Brain microvascular endothelial cell (primary cell): ENCODE results near the gene CABYR.
A peak's percentile ranks its signal among the peaks of the same experiment; 100 is the strongest.

Source experiments
- DNase-seq: peaks from one replicate; pipeline ENCODE4 v3.0.0-alpha.2; 2020
- H3K27ac ChIP-seq: fragments of 250-450 bp; sonication (Bioruptor Pico); 2 replicates; pipeline ENCODE4 v1.5.1; 2020; ENCODE audit warnings: mild to moderate bottlenecking, moderate library complexity
- H3K27me3 ChIP-seq: fragments of 250-450 bp; sonication (Bioruptor Pico); replicated peaks from 2 replicates; pipeline ENCODE4 v1.5.1; 2020; ENCODE audit warnings: mild to moderate bottlenecking
- H3K36me3 ChIP-seq: fragments of 250-450 bp; sonication (Bioruptor Pico); replicated peaks from 2 replicates; pipeline ENCODE4 v1.5.1; 2020; ENCODE audit warnings: mild to moderate bottlenecking
- H3K4me3 ChIP-seq: 2 replicates; pipeline ENCODE4 v1.5.1; 2011; ENCODE audit warnings: low read depth, mild to moderate bottlenecking, control low read depth, low read length, moderate library complexity
- in situ Hi-C: cut with HindIII; loops from 2 replicates; pipeline ENCODE4 v1.10.0; 2017; ENCODE audit warnings: low sequenced_read_pairs, low pct_ligation_motif_present
- TF ChIP-seq, protein P1 (sequence below): IDR thresholded peaks from 2 replicates; pipeline ENCODE4 v1.5.1; 2011; ENCODE audit warnings: low read depth, mild to moderate bottlenecking, moderate library complexity, low read length, control low read depth, inconsistent platforms; ENCODE audit errors: missing control alignments

Gene CABYR, protein sequence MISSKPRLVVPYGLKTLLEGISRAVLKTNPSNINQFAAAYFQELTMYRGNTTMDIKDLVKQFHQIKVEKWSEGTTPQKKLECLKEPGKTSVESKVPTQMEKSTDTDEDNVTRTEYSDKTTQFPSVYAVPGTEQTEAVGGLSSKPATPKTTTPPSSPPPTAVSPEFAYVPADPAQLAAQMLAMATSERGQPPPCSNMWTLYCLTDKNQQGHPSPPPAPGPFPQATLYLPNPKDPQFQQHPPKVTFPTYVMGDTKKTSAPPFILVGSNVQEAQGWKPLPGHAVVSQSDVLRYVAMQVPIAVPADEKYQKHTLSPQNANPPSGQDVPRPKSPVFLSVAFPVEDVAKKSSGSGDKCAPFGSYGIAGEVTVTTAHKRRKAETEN

DNA sequence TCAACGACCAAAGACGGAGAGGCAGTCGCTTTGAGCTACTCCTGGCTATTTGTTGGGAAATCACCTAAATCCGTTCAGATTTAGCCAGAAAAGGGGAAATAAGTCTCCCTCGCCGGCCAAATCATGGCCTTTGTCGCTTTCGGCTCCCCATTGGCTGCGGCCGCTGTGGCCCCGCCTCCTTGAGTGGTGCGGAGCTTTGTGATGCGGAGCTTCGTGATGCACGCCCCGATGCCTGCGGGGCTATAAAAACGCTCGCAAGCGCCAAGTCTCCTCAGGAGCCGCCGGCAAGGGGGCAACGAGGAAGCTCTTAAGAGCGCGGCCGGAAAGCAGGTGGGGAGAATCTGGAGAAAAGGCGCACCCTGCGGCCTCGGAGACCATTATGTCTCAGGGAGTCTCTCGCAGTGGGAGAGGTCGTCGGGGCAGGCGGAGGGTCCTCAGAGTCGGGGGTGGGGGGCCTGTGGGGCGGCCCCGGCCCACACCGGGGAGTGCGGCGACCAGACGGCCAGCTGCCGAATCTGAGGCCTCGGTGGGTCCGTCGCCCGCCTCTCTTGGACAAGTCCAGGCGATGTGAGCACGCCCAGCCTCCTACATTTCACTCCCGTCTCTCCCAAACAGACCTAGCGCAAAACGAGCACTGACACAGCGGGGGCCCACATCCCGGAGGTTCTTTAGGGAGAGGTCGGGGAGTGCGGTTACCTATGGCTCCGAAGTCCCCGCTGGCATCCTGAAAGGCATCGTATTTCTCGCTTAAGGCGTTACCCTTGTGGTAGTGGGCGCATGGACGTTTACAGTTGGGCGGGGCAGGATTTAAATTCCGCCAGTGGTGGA is at the start of gene CABYR:
TSS of gene CABYR (plus strand) at position 274 of the 828 bp plus-strand sequence. CDS start 4,053 bp downstream, outside the sequence.
- Histone ChIP-seq H3K27me3 (no peaks in the 10 kb centered on the region), H3K27ac (no peak within 1 kb of the TSS), H3K4me3 (peak within 1 kb of the TSS; percentile 74), H3K36me3 (no peaks in the 10 kb centered on the region)
- in situ Hi-C loops: no loop called here
- peak; percentile 78 for DNase-seq
- TF ChIP-seq, protein P1, sequence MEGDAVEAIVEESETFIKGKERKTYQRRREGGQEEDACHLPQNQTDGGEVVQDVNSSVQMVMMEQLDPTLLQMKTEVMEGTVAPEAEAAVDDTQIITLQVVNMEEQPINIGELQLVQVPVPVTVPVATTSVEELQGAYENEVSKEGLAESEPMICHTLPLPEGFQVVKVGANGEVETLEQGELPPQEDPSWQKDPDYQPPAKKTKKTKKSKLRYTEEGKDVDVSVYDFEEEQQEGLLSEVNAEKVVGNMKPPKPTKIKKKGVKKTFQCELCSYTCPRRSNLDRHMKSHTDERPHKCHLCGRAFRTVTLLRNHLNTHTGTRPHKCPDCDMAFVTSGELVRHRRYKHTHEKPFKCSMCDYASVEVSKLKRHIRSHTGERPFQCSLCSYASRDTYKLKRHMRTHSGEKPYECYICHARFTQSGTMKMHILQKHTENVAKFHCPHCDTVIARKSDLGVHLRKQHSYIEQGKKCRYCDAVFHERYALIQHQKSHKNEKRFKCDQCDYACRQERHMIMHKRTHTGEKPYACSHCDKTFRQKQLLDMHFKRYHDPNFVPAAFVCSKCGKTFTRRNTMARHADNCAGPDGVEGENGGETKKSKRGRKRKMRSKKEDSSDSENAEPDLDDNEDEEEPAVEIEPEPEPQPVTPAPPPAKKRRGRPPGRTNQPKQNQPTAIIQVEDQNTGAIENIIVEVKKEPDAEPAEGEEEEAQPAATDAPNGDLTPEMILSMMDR: no peak

DNA sequence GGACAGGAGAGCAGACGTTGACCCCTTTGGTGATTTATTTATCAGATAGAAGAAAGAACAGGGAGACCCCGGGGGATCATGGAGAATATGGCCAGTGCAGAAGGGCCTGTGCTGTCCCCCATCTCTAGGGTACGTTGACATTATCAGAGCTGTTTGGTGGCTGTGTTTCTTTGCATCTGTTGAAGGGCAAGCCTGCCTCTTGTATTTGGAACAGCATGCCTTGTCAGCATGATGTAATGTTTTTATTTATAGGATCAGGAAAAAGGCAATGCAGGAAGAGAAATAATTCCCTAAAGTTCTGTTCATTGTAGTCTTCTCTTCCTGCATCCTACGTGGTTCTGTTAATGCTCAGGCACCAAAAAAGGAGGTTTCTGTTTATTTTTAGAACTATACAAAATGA is 49.8 kb upstream of the CABYR start:
- DNase-seq: no peak
- Histone ChIP-seq H3K36me3 (no peaks in the 10 kb centered on the region), H3K4me3 (no peak overlapping the region), H3K27me3 (no peaks in the 10 kb centered on the region), H3K27ac (no peak overlapping the region)
- TF ChIP-seq, protein P1: no peak
- in situ Hi-C loops: no loop called here

DNA sequence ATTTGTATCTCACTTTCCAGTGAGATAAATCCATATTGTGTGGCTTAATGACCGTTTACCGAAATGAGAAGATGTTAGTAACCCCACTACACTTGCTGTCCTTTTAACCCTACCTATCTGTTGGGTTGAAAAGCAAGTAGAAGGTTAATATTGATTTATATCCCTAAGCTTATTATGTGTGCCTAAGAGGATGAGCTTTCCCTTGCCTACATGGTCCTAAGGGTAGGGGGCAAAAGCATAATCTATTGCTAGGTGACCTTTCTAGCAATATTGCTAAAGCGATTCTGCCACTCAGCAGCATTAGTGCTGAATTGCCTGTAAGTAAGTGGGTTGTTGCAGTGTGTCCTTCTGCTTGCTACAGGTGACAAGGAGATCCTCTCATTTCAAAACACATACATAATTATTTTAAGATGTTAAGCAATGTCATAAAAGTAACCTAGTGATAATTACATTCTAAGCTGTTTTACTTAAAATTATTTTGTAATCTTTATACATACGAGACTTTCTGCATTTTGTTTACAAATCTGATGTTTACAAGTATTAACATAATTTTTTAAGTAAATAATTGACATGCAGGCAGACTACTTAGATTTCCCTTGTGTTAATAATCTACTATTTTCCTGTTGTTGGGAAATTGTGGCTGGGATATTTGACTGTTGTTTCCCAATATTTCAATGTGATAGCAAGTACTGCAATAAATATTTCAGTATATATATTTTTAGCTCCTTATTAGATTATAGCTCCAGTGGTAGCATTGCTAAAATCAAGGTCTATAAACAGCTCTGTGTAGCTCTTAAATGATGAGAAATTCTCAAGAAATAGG is 49.1 kb upstream of the CABYR start:
- Histone ChIP-seq H3K4me3 (no peak overlapping the region), H3K36me3 (no peaks in the 10 kb centered on the region), H3K27ac (no peak overlapping the region), H3K27me3 (no peaks in the 10 kb centered on the region)
- TF ChIP-seq, protein P1: no peak
- in situ Hi-C loops: no loop called here
- DNase-seq: no peak

DNA sequence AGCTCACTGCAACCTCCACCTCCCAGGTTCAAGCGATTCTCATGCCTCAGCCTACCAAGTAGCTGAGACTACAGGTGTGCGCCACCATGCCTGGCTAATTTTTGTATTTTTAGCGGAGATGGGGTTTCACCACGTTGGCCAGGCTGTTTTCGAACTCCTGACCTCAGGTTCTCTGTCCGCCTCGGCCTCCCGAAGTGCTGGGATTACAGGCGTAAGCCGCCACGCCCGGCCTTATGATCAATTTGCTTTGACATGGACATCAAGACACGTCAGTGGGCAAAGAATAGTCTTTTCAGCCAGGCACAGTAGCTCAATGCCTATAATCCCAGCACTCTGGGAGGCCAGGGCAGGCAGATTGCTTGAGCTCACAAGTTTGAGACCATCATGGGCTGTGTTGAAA is 48.0 kb upstream of the CABYR start:
- in situ Hi-C loops: no loop called here
- TF ChIP-seq, protein P1: no peak
- H3K4me3 ChIP-seq: no peak overlapping the region
- no peak overlapping the region for H3K27ac ChIP-seq
- no peaks in the 10 kb centered on the region for H3K27me3 ChIP-seq
- DNase-seq: no peak
- no peaks in the 10 kb centered on the region for H3K36me3 ChIP-seq

DNA sequence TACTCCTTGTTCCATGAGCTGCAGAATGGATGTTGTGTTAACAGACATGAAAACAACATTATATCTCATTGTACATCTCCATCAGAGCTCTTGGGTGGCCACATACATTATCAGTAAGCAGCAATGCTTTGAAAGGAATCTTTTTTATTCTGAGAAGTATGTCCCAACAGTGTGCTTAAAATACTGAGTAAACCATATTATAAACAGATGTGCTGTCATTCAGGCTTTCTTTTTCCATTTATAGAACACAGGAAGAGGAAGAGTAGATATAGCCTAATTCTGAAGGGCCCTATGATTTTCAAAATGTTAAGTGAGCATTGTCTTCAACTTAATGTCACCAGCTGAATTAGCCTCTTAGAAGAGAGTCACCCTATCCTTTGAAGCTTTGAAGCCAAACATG is 44.3 kb upstream of the CABYR start:
- TF ChIP-seq, protein P1: no peak
- no peak for DNase-seq
- Histone ChIP-seq H3K36me3 (no peaks in the 10 kb centered on the region), H3K27me3 (no peaks in the 10 kb centered on the region), H3K27ac (no peak overlapping the region), H3K4me3 (no peak overlapping the region)
- in situ Hi-C loops: no loop called here
